ENCODE measurements around the gene TBC1D2. TPM values are rescaled to one million over a fixed set of nuclear protein-coding genes. Genes with fewer than 3 reads are reported as not detected.
A peak's percentile ranks its signal among the peaks of the same experiment; 100 is the strongest.

TBC1D2 gene
- total RNA-seq, 2 experiments from 2014 or later = 2.7 to 5.0 TPM

- H3K36me3 Mint-ChIP-seq = peaks cover 1% of the 10 kb centered on the region
- H3K27me3 Mint-ChIP-seq = no peaks in the 10 kb centered on the region
- CTCF ChIA-PET = interaction anchor here (0.8 kb wide), 1 partner anchor 12 kb away, joined by 3 read pairs; no protein-coding TSS in a partner anchor
- peaks cover 31% of the 10 kb centered on the region for H3K4me1 Mint-ChIP-seq
- ATAC-seq (no peak), DNase-seq (no peak)
- no peaks in the 10 kb centered on the region for H3K9me3 Mint-ChIP-seq (ENCODE audit: low read depth)
- H3K27ac Mint-ChIP-seq = no peak overlapping the region
- no peak overlapping the region for H3K4me3 Mint-ChIP-seq
These were observed 105.3 kb downstream of the TBC1D2 start for GRCh38 chr9:98150164-98150563.

- Mint-ChIP-seq H3K4me1 (peaks cover 31% of the 10 kb centered on the region), H3K4me3 (no peak overlapping the region), H3K36me3 (no peaks in the 10 kb centered on the region), H3K27me3 (no peaks in the 10 kb centered on the region), H3K9me3 (ENCODE audit: low read depth) (no peaks in the 10 kb centered on the region), H3K27ac (peak overlapping the region; percentile 30)
- CTCF ChIA-PET = interaction anchor here (0.8 kb wide), 1 partner anchor 12 kb away, joined by 3 read pairs; no protein-coding TSS in a partner anchor
- ATAC-seq (no peak), DNase-seq (no peak)
These were observed 106.0 kb downstream of the TBC1D2 start for GRCh38 chr9:98149422-98149821.

Small RNAs within 50 kb of the gene (microRNA-seq; reads per million reads assigned to microRNA genes)
- not detected for gene MIR6854

Other genes starting within 250 kb of the TBC1D2 start
- 10 to 100 TPM; 35.5 to 47.8 TPM for gene NANS, start 198.9 kb downstream of the TBC1D2 start, total RNA-seq
- 100 to 1,000 TPM in 1 of 2 experiments, 10 to 100 TPM in 1; 84.6 to 128 TPM for gene TRIM14, start 136.4 kb downstream of the TBC1D2 start, total RNA-seq
- 10 to 100 TPM in 1 of 2 experiments, 1 to 10 TPM in 1; 6.2 to 11.5 TPM for gene CORO2A, start 63.0 kb downstream of the TBC1D2 start, total RNA-seq

Data from activated CD8-positive, alpha-beta memory T cell treated with anti-CD3 and anti-CD28 coated beads, Interleukin-2, amount 10 ng/mL, durations not matched to agents 7 days and 5 days (primary cell).